Measurements from ENCODE around the gene FBXL17.

The FBXL17 gene

GRCh38 chr5:108144332-108144731 is 237.6 kb downstream of the FBXL17 start:
- no peak for TF ChIP-seq SIN3A (IDR thresholded peaks at IDR 0.05; ENCODE audit: borderline replicate concordance, insufficient read depth, low read length)
- no peak for TF ChIP-seq TAF1 (IDR thresholded peaks at IDR 0.05; ENCODE audit: borderline replicate concordance, insufficient read depth, low read length)
- TF ChIP-seq POLR2AphosphoS5 (IDR thresholded peaks at IDR 0.05; ENCODE audit: low read depth, low read length), result no peak
- no peak for TF ChIP-seq REST (IDR thresholded peaks at IDR 0.05; ENCODE audit: insufficient read depth in 1 of 2, low read depth in 2 of 2, low read length in 2 of 2)
- no peak for TF ChIP-seq FOXP2 (optimal IDR thresholded peaks at IDR 0.05; ENCODE audit: borderline replicate concordance, extremely low read depth, extremely low read length, insufficient read depth)

- TF ChIP-seq TAF1 (IDR thresholded peaks at IDR 0.05; ENCODE audit: borderline replicate concordance, insufficient read depth, low read length), result no peak
- TF ChIP-seq POLR2AphosphoS5 (IDR thresholded peaks at IDR 0.05; ENCODE audit: low read depth, low read length), result no peak
- no peak for TF ChIP-seq FOXP2 (optimal IDR thresholded peaks at IDR 0.05; ENCODE audit: borderline replicate concordance, extremely low read depth, extremely low read length, insufficient read depth)
- no peak for TF ChIP-seq REST (IDR thresholded peaks at IDR 0.05; ENCODE audit: insufficient read depth in 1 of 2, low read depth in 2 of 2, low read length in 2 of 2)
- TF ChIP-seq SIN3A (IDR thresholded peaks at IDR 0.05; ENCODE audit: borderline replicate concordance, insufficient read depth, low read length), result no peak
Measured at GRCh38 chr5:108143581-108143980, 238.3 kb downstream of the FBXL17 start.

GRCh38 chr5:108141676-108142075 is 240.2 kb downstream of the FBXL17 start:
- TF ChIP-seq FOXP2 (optimal IDR thresholded peaks at IDR 0.05; ENCODE audit: borderline replicate concordance, extremely low read depth, extremely low read length, insufficient read depth), result no peak
- TF ChIP-seq TAF1 (IDR thresholded peaks at IDR 0.05; ENCODE audit: borderline replicate concordance, insufficient read depth, low read length), result no peak
- TF ChIP-seq SIN3A (IDR thresholded peaks at IDR 0.05; ENCODE audit: borderline replicate concordance, insufficient read depth, low read length), result no peak
- no peak for TF ChIP-seq REST (IDR thresholded peaks at IDR 0.05; ENCODE audit: insufficient read depth in 1 of 2, low read depth in 2 of 2, low read length in 2 of 2)
- no peak for TF ChIP-seq POLR2AphosphoS5 (IDR thresholded peaks at IDR 0.05; ENCODE audit: low read depth, low read length)

- TF ChIP-seq REST (IDR thresholded peaks at IDR 0.05; ENCODE audit: insufficient read depth in 1 of 2, low read depth in 2 of 2, low read length in 2 of 2) (no peak), FOXP2 (optimal IDR thresholded peaks at IDR 0.05; ENCODE audit: borderline replicate concordance, extremely low read depth, extremely low read length, insufficient read depth) (no peak), SIN3A (IDR thresholded peaks at IDR 0.05; ENCODE audit: borderline replicate concordance, insufficient read depth, low read length) (no peak), POLR2AphosphoS5 (IDR thresholded peaks at IDR 0.05; ENCODE audit: low read depth, low read length) (no peak), TAF1 (IDR thresholded peaks at IDR 0.05; ENCODE audit: borderline replicate concordance, insufficient read depth, low read length) (no peak)
Measured at GRCh38 chr5:108136493-108136892, 245.4 kb downstream of the FBXL17 start.

- TF ChIP-seq TAF1 (IDR thresholded peaks at IDR 0.05; ENCODE audit: borderline replicate concordance, insufficient read depth, low read length) (no peak), POLR2AphosphoS5 (IDR thresholded peaks at IDR 0.05; ENCODE audit: low read depth, low read length) (no peak), REST (IDR thresholded peaks at IDR 0.05; ENCODE audit: insufficient read depth in 1 of 2, low read depth in 2 of 2, low read length in 2 of 2) (no peak), SIN3A (IDR thresholded peaks at IDR 0.05; ENCODE audit: borderline replicate concordance, insufficient read depth, low read length) (no peak), FOXP2 (optimal IDR thresholded peaks at IDR 0.05; ENCODE audit: borderline replicate concordance, extremely low read depth, extremely low read length, insufficient read depth) (no peak)
Measured at GRCh38 chr5:108129129-108129528, 252.8 kb downstream of the FBXL17 start.
